GM23338 (cell line): ENCODE results near the gene KRTAP10-1. TPM values are rescaled to one million over a fixed set of nuclear protein-coding genes. Genes with fewer than 3 reads are reported as not detected.

Experiments used
- ATAC-seq: fragments of 200-7000 bp; cut with Tn5 transposase; 3 replicates; pipeline ENCODE4 v1.9.1; 2020
- DNase-seq: peaks from one replicate; pipeline ENCODE4 v3.0.0-alpha.2; 2015; ENCODE audit warnings: low spot score
- H2AFZ ChIP-seq: fragments of 200-600 bp; sonication (generic); 2 replicates; pipeline ENCODE4 v1.8.0; 2016; ENCODE audit warnings: antibody characterized with exemption, mild to moderate bottlenecking, moderate library complexity
- H3F3A ChIP-seq: fragments of 200-600 bp; sonication (generic); replicated peaks from 2 replicates; pipeline ENCODE4 v1.8.0; 2017; ENCODE audit warnings: antibody characterized with exemption, mixed run types, low read depth
- H3K27ac ChIP-seq: fragments of 200-600 bp; sonication (generic); 2 replicates; pipeline ENCODE4 v1.6.1; 2016; ENCODE audit warnings: low read depth
- H3K27me3 ChIP-seq: fragments of 200-600 bp; sonication (generic); 2 replicates; pipeline ENCODE4 v1.8.0; 2016; ENCODE audit warnings: mild to moderate bottlenecking, mixed run types, moderate library complexity; ENCODE audit not compliant: insufficient read depth
- H3K36me3 ChIP-seq: fragments of 200-600 bp; sonication (generic); 2 replicates; pipeline ENCODE4 v1.8.0; 2016; ENCODE audit warnings: mild to moderate bottlenecking; ENCODE audit not compliant: insufficient read depth
- H3K4me1 ChIP-seq: fragments of 200-600 bp; sonication (generic); 2 replicates; pipeline ENCODE4 v1.8.0; 2016; ENCODE audit warnings: mild to moderate bottlenecking, moderate library complexity; ENCODE audit not compliant: insufficient read depth
- H3K4me2 ChIP-seq: fragments of 200-600 bp; sonication (generic); 2 replicates; pipeline ENCODE4 v1.7.1; 2017; ENCODE audit warnings: mixed run types
- H3K4me3 ChIP-seq: fragments of 200-600 bp; sonication (generic); 2 replicates; pipeline ENCODE4 v1.6.1; 2016; ENCODE audit warnings: mixed run types
- H3K79me2 ChIP-seq: fragments of 200-600 bp; sonication (generic); replicated peaks from 2 replicates; pipeline ENCODE4 v1.8.0; 2017; ENCODE audit warnings: mild to moderate bottlenecking; ENCODE audit not compliant: insufficient read depth
- H3K9me2 ChIP-seq: fragments of 200-600 bp; sonication (generic); 2 replicates; pipeline ENCODE4 v1.8.0; 2017; ENCODE audit not compliant: insufficient read depth
- H4K20me1 ChIP-seq: fragments of 200-600 bp; sonication (generic); replicated peaks from 2 replicates; pipeline ENCODE4 v1.8.0; 2017; ENCODE audit warnings: mild to moderate bottlenecking; ENCODE audit not compliant: insufficient read depth
- H3K27ac Mint-ChIP-seq: 2 replicates; pipeline ENCODE4 v1.8.0; 2020; ENCODE audit warnings: inconsistent platforms, mild to moderate bottlenecking, moderate library complexity, mixed read lengths
- H3K27me3 Mint-ChIP-seq: 3 replicates; pipeline ENCODE4 v1.8.0; 2022; ENCODE audit warnings: low read depth, mild to moderate bottlenecking, moderate library complexity, mixed read lengths, inconsistent platforms; ENCODE audit not compliant: insufficient read depth, poor library complexity
- H3K36me3 Mint-ChIP-seq: 3 replicates; pipeline ENCODE4 v1.8.0; 2021; ENCODE audit warnings: low read depth, mild to moderate bottlenecking, inconsistent platforms, moderate library complexity, mixed read lengths
- H3K4me1 Mint-ChIP-seq: 3 replicates; pipeline ENCODE4 v1.8.0; 2020; ENCODE audit warnings: mild to moderate bottlenecking, inconsistent platforms, mixed read lengths
- H3K4me3 Mint-ChIP-seq: 3 replicates; pipeline ENCODE4 v1.8.0; 2021; ENCODE audit warnings: moderate library complexity, mild to moderate bottlenecking, inconsistent platforms, mixed read lengths
- H3K9me3 Mint-ChIP-seq: 3 replicates; pipeline ENCODE4 v1.8.0; 2020; ENCODE audit warnings: moderate library complexity, mild to moderate bottlenecking, inconsistent platforms, mixed read lengths
- CREB1 ChIP-seq: fragments of 250-450 bp; sonication (Bioruptor Pico); IDR thresholded peaks from 2 replicates; pipeline ENCODE4 v1.5.0; 2020; ENCODE audit warnings: low read depth, mild to moderate bottlenecking, moderate library complexity
- EZH2 ChIP-seq: fragments of 200-600 bp; sonication (generic); IDR thresholded peaks from one replicate; pipeline ENCODE4 v1.8.0; 2017; ENCODE audit warnings: antibody characterized with exemption, mild to moderate bottlenecking, low read depth; ENCODE audit not compliant: unreplicated experiment
- JUNB ChIP-seq: IDR thresholded peaks from one replicate; pipeline ENCODE4 v1.6.1; 2016; ENCODE audit warnings: antibody characterized with exemption; ENCODE audit not compliant: unreplicated experiment
- NANOG ChIP-seq: IDR thresholded peaks from 2 replicates; pipeline ENCODE4 v1.6.1; 2016; ENCODE audit warnings: antibody characterized with exemption, borderline replicate concordance
- REST ChIP-seq: IDR thresholded peaks from one replicate; pipeline ENCODE4 v1.6.1; 2018; ENCODE audit warnings: antibody characterized with exemption; ENCODE audit not compliant: unreplicated experiment
- STAT1 ChIP-seq: IDR thresholded peaks from one replicate; pipeline ENCODE4 v1.6.1; 2016; ENCODE audit warnings: antibody characterized with exemption; ENCODE audit not compliant: unreplicated experiment
- ZNF331 ChIP-seq: fragments of 250-450 bp; sonication (Bioruptor Pico); IDR thresholded peaks from 2 replicates; pipeline ENCODE4 v1.5.0; 2020; ENCODE audit warnings: low read depth, mild to moderate bottlenecking, moderate library complexity
- ZNF462 ChIP-seq: fragments of 250-450 bp; sonication (Bioruptor Pico); IDR thresholded peaks from 2 replicates; pipeline ENCODE4 v1.5.0; 2020; ENCODE audit warnings: mild to moderate bottlenecking, moderate library complexity
- polyA plus RNA-seq: library from polyadenylated mRNA; unstranded; fragments of >200 nt; fragmentation: Nextera tagmentation; extraction: Ambion mirVana; gene quantifications from 2 replicates; pipeline ENCODE4 v1.2.1, GENCODE V29; 2016
- total RNA-seq: library from RNA; depleted of rRNA; stranded (reverse); fragments of >200 nt; shearing (Covaris generic); gene quantifications from 2 replicates; pipeline ENCODE4 v1.2.3, GENCODE V29; 2014

The KRTAP10-1 gene
- total and polyA plus RNA-seq, 2 experiments from 2014 or later: not detected

DNA sequence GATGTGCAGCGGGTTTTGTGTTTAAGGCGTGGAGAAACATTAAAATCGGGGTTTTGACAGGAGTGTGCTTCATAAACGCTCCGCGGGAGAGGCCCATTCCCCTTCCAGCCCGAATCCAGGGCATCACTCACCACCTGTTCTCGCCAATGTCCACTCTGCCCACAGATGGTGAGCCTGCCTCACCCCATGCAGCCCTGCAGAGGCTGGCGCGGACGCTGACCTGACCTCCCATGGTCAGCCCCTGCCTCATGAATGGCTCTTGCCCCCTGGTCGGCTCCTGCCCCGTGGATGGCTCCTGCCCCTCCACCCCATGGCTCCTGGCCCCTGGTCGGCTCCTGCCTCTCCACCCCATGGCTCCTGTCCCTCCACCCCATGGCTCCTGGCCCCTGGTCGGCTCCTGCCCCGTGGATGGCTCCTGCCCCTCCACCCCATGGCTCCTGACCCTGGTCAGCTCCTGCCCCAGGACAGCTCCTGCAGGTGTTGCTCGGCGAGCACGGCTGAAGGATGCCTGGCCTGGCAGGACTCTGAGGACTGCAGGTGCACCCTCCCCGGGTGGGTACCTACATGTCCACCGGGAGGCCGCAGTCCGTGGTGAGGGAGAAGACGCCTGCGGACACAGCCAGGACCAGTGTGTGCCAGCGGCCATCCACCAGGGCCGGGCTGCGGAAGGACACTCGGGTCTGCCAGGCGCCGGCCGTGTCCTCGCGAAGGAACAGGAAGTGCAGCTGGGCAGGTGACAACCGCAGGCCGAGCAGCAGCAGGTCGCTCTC, 6.7 kb downstream of the KRTAP10-1 start:
- H4K20me1 ChIP-seq: no peaks in the 10 kb centered on the region
- Mint-ChIP-seq H3K9me3 (peaks cover 4% of the 10 kb centered on the region; the same call in 1 of the 3 replicates), H3K27me3 (peaks cover 6% of the 10 kb centered on the region), H3K4me1 (peaks cover 3% of the 10 kb centered on the region; the same call in 2 of the 3 replicates), H3K27ac (no peak overlapping the region; the same call in 1 of the 2 replicates), H3K4me3 (no peak overlapping the region), H3K36me3 (no peaks in the 10 kb centered on the region)
- no peak overlapping the region for H3K4me3 ChIP-seq
- H2AFZ ChIP-seq: no peak overlapping the region
- no peaks in the 10 kb centered on the region for H3K36me3 ChIP-seq
- peak; percentile 19 for ATAC-seq
- H3K9me2 ChIP-seq: no peaks in the 10 kb centered on the region
- H3K4me2 ChIP-seq: no peak overlapping the region
- H3K79me2 ChIP-seq: no peaks in the 10 kb centered on the region
- no peaks in the 10 kb centered on the region for H3F3A ChIP-seq
- H3K27ac ChIP-seq: no peak overlapping the region
- DNase-seq: no peak
- no peaks in the 10 kb centered on the region for H3K4me1 ChIP-seq
- no peak for TF ChIP-seq CREB1 (CRISPR knock-in tag)
- TF ChIP-seq EZH2: no peak
- TF ChIP-seq STAT1: no peak
- TF ChIP-seq JUNB: no peak
- TF ChIP-seq REST: no peak
- no peak for TF ChIP-seq ZNF331
- TF ChIP-seq ZNF462 (CRISPR knock-in tag): no peak
- no peak for TF ChIP-seq NANOG
- no peaks in the 10 kb centered on the region for H3K27me3 ChIP-seq
